Right atrium auricular region (tissue), 2 donors: ENCODE measurements around the gene KCNIP4. TPM values are rescaled to one million over a fixed set of nuclear protein-coding genes. Genes with fewer than 3 reads are reported as not detected.

Experiments used
- DNase-seq: peaks from one replicate; pipeline ENCODE4 v3.0.0-alpha.2; 2019; ENCODE audit warnings: low spot score
- H3K27ac ChIP-seq, 2 donors: fragments of 200-600 bp; sonication (generic); 1 replicate in 1 of 2; 2 replicates in 1 of 2; pipeline ENCODE4 v1.5.1; 2016 to 2019
- H3K27me3 ChIP-seq, 2 donors: fragments of 200-600 bp; sonication (generic); one replicate each; pipeline versions ENCODE4 v1.5.1 to v1.6.0; 2017 to 2019
- H3K36me3 ChIP-seq: fragments of 200-600 bp; sonication (generic); one replicate; pipeline ENCODE4 v1.5.1; 2016
- H3K4me1 ChIP-seq, 2 donors: fragments of 200-600 bp; sonication (generic); one replicate each; pipeline versions ENCODE4 v1.5.1 to v1.6.0; 2017 to 2019
- H3K4me3 ChIP-seq, 2 donors: fragments of 200-600 bp; sonication (generic); 1 replicate in 1 of 2; 2 replicates in 1 of 2; pipeline ENCODE4 v1.5.1; 2017 to 2019; ENCODE audit warnings: mild to moderate bottlenecking in 1 of 2, moderate library complexity in 1 of 2
- H3K9me3 ChIP-seq, 2 donors: fragments of 200-600 bp; sonication (generic); one replicate each; pipeline ENCODE4 v1.5.1; 2019
- CTCF ChIP-seq, 2 donors: fragments of 200-600 bp; sonication (generic); IDR thresholded peaks; one replicate each; pipeline ENCODE4 v1.5.1; 2019; ENCODE audit warnings: antibody characterized with exemption in 2 of 2
- total RNA-seq, 2 donors: library from RNA; depleted of rRNA; stranded (reverse); fragments of >200 nt; gene quantifications; one replicate each; pipeline ENCODE4 v1.1.0, GENCODE V29; 2016

Gene KCNIP4
- total RNA-seq, 2 donors from 2014 or later = not detected

- no peak for TF ChIP-seq CTCF (IDR thresholded peaks at IDR 0.05)
- no peak overlapping the region for H3K27ac ChIP-seq
- H3K27me3 ChIP-seq = no peaks in the 10 kb centered on the region
- peaks cover 0 to 22% of the 10 kb centered on the region in 2 donors for H3K4me1 ChIP-seq
- no peak for DNase-seq
- no peaks in the 10 kb centered on the region for H3K36me3 ChIP-seq
- H3K4me3 ChIP-seq = no peak overlapping the region
- no peaks in the 10 kb centered on the region for H3K9me3 ChIP-seq
Observed at GRCh38 chr4:20698820-20699219, 1249.8 kb downstream of the KCNIP4 start.

- H3K4me3 ChIP-seq = no peak overlapping the region
- no peaks in the 10 kb centered on the region for H3K27me3 ChIP-seq
- H3K4me1 ChIP-seq = peaks cover 0 to 22% of the 10 kb centered on the region in 2 donors
- no peak for TF ChIP-seq CTCF (IDR thresholded peaks at IDR 0.05)
- no peak overlapping the region for H3K27ac ChIP-seq
- no peaks in the 10 kb centered on the region for H3K9me3 ChIP-seq
- DNase-seq = no peak
- H3K36me3 ChIP-seq = no peaks in the 10 kb centered on the region
Observed at GRCh38 chr4:20698382-20698781, 1250.2 kb downstream of the KCNIP4 start.

DNA sequence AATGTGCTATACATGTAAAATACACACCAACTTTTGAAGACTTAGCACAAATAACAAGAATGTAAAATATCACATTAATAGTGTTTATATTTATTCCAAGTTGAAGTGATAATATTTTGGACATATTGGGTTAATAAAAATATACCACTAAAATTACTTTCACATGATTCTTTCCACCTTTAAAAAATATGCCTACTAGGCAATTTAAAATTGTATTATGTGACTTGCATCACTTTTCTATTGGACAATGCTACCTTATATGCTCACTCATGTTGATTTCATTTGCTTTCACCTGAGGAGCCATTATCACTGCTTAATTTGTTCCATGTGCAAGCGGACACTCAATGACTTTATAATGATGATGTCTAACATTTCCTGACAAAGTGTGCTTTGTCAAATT is 1251.8 kb downstream of the KCNIP4 start:
- no peak for DNase-seq
- Histone ChIP-seq H3K27ac (no peak overlapping the region), H3K9me3 (no peaks in the 10 kb centered on the region), H3K4me3 (no peak overlapping the region), H3K4me1 (peaks cover 0 to 20% of the 10 kb centered on the region in 2 donors), H3K27me3 (no peaks in the 10 kb centered on the region), H3K36me3 (no peaks in the 10 kb centered on the region)
- no peak for TF ChIP-seq CTCF (IDR thresholded peaks at IDR 0.05)

- no peaks in the 10 kb centered on the region for H3K9me3 ChIP-seq
- no peak for TF ChIP-seq CTCF (IDR thresholded peaks at IDR 0.05)
- H3K27ac ChIP-seq = no peak overlapping the region
- H3K4me1 ChIP-seq = no peaks in the 10 kb centered on the region
- no peak for DNase-seq
- no peaks in the 10 kb centered on the region for H3K27me3 ChIP-seq
- no peak overlapping the region for H3K4me3 ChIP-seq
- no peaks in the 10 kb centered on the region for H3K36me3 ChIP-seq
Observed at GRCh38 chr4:20687864-20688263, 1260.7 kb downstream of the KCNIP4 start.

GRCh38 chr4:20684852-20685763 is 1263.5 kb downstream of the KCNIP4 start:
- no peaks in the 10 kb centered on the region for H3K27me3 ChIP-seq
- no peak overlapping the region for H3K4me3 ChIP-seq
- TF ChIP-seq CTCF (IDR thresholded peaks at IDR 0.05) = peak; percentile 34 to 75
- no peaks in the 10 kb centered on the region for H3K9me3 ChIP-seq
- H3K27ac ChIP-seq = no peak overlapping the region
- no peaks in the 10 kb centered on the region for H3K36me3 ChIP-seq
- H3K4me1 ChIP-seq = no peaks in the 10 kb centered on the region
- no peak for DNase-seq
